Globus pallidus (tissue), 1 donor: ENCODE data around the gene SMIM32.

Source experiments
- DNase-seq: peaks from one replicate; pipeline ENCODE4 v3.0.0-alpha.2; 2015; ENCODE audit warnings: low spot score

The SMIM32 gene

DNA sequence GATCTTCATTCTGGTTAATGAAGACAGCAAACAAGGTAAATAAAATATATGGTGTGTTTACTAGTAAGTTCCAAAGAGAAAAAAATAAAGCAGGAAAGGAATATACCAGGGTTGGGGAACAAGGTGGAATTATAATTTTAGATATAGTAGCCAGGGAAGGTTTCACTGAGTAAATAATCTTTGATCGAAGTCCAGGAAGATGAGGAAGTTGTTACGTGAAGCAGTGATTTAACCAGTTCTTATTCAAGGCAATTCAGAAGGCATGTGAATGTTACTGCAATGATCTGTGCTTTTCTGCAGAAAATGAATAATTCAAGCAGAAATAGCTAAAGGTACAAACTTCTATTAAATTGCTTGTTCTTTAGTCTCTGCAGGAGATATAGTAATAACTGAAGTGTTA, 6.2 kb downstream of the SMIM32 start:
- no peak for DNase-seq

DNA sequence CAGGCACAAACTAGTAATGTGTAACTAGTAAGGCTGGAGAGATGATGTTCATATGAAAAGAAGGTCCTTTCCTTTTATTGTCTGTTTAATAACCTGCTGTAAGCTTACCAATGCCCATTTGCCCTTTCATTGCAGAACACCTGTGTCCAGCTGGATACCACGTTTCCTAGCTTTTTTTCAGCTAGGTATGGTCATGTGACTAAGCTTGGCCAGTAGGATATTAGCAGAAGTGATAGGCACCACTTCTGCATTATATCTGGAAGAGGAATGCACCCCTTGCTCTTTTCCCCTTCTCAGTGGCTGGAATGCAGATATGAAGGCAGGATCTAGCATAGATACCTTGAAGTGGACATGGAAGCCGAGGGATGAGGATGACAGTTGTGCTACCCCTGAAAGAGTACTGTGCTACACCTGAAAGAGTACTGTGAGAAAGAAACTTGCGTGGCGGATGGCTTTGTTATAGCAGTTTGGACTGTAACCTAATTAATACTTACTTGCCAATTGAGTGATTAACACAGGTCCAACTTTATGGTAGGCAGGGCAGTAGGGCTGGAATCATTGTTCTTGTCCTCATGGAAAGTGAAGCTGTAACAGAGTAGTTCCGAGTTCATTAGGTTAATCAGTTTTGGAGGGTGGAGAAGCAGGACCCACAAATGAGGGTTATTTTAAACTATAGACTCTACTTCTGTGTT, 6.8 kb downstream of the SMIM32 start:
- no peak for DNase-seq

DNA sequence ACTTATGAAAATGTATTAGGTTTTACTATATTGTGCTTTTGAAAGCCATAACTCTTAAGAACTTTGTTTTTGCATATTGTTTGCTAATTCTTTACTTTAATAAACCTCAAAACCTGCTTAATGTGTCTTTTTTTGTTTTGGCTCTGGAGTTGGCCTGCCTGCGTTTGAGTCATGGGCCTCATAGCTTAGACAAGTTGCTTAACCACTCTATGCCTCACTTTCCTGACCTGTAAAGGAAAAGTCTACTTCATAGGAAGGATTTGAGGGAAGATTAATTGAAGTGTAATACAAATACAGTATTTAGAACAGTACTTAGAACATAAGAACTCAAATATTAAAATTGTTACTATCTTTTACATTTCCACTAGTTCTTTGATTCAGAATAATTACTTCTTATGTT, 10.3 kb downstream of the SMIM32 start:
- DNase-seq: no peak

- DNase-seq: peak; percentile 65
Measured at GRCh38 chr5:136174021-136174659, 18.8 kb downstream of the SMIM32 start.

- no peak for DNase-seq
Measured at GRCh38 chr5:136169218-136169617, 23.7 kb downstream of the SMIM32 start.

- DNase-seq: no peak
Measured at GRCh38 chr5:136166909-136167308, 26.1 kb downstream of the SMIM32 start.

- DNase-seq: no peak
Measured at GRCh38 chr5:136164226-136164625, 28.7 kb downstream of the SMIM32 start.

DNA sequence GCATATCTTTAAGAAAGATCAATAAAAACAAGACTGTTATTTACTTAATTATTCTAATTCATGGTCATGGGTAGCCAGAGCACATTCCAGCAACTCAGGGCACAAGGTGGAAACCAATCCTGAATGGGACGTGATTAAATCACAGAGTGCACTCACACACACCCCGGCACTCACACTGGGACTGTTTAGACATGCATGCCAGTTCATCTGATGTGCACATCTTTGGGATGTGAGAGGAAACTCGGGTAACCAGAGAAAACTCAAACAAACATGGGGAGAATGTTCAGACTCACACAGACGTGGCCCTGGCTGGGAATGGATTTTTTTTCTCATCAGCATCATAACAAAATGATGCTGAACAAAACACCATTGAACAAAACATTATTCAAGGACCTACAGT, 31.0 kb downstream of the SMIM32 start:
- peak; percentile 46 for DNase-seq

- peak; percentile 35 for DNase-seq
Measured at GRCh38 chr5:136159457-136159856, 33.5 kb downstream of the SMIM32 start.

- DNase-seq: no peak
Measured at GRCh38 chr5:136157514-136157913, 35.4 kb downstream of the SMIM32 start.

DNA sequence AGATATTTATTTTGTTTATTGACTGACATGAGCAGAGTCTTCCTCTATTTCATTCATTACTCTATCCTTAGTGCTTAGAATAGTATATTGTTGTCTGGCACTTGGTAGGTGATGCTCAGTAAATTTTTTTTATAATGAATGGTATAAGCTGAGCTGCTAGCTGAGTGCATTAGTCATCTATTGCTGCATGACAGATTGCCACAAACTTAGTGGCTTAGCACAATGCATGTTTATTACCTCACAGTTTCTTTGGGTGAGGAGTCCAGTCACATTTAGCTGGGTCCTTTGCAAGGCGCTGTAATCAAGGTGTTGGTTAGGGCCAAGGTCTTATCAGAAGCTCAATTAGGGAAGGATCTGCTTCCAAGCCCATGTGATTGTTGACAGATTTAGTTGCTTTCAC, 37.2 kb downstream of the SMIM32 start:
- no peak for DNase-seq

DNA sequence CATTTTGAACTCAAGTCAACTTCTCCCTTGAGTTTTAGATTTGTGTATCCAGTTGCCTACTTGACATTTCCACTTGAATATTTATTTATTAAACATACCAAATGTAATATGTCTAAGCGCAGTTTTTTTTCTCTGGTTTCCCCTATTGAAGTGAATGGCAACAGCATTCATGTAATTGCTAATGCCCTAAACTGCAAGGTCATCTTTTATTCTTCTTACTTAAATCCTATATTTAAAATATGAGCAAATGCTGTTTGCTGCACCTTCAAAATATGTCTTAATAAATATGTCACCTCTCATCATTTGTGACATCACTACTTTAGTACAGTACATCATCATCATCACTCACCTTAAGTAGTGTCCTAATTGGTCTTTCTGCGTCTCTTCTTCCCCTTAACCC, 37.9 kb downstream of the SMIM32 start:
- DNase-seq: no peak

GRCh38 chr5:136153581-136154236, 39.3 kb downstream of the SMIM32 start:
- DNase-seq: no peak

DNA sequence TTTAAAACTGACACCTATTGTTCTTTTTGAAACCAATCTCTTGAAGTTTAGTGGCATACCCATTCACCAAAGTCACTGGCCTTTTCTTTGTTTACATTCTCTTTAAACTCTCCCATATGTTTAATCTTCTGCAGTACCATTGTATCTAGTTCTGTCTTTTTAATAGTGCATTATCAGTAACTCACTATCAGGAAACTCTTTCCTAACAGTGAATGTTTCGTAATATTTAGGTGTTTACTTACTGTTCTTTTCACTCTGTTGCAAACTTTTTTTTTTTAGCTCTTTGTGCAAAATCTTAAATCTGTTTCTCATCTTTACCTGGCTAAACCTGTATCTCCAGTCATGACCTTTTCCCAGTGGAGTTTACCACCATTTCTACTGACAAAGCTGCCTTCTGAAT, 43.1 kb downstream of the SMIM32 start:
- DNase-seq: no peak

DNA sequence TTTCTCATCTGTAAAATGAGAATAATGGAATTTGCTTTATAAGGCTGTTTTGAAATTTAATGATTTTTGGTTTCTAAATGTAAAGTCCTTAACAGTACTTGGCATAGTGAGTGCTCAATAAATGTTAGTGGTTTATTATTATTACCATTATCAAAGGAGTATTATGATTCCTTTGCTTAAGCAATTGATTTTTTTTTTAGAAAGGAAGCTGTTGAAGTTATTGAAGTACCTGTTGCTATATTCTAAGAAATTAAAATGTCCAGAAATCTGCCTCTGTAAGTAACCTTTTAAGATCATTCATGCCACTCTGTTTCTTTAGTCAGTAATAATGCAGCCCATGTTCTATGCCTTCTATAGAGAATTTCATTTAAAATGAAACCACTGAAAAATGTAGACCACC, 45.3 kb downstream of the SMIM32 start:
- DNase-seq: no peak

DNA sequence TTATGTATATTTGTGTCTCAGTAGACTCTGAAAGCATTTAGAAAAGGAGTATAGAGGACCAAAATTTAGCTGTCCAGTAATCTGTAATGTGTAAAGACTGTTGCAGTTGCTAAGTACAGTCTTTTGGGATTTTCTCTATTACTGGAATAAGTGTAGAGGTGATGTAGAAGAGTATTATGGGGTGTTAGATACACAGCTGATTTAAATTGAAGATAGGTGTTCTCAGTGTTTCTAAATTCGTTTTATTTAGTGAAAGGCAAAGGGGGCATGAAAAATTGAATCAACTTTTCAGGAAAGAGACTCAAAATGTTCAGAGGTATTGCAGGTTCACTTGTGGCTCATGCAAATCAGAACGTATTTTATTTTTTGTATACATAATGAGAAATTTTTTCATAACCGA, 46.8 kb downstream of the SMIM32 start:
- no peak for DNase-seq

- no peak for DNase-seq
Measured at GRCh38 chr5:136145030-136145429, 47.9 kb downstream of the SMIM32 start.

- DNase-seq: no peak
Measured at GRCh38 chr5:136143763-136144162, 49.2 kb downstream of the SMIM32 start.

GRCh38 chr5:136143312-136143711, 49.6 kb downstream of the SMIM32 start:
- no peak for DNase-seq

GRCh38 chr5:136141561-136141960, 51.4 kb downstream of the SMIM32 start:
- no peak for DNase-seq
